ENCODE results near the gene WWC1.

The WWC1 gene

GRCh38 chr5:168261227-168261571, 30.2 kb upstream of the WWC1 start:
- TF ChIP-seq MYC (IDR thresholded peaks at IDR 0.05; ENCODE audit: low read depth, low read length) (no peak), MAX (IDR thresholded peaks at IDR 0.05; ENCODE audit: low read depth, low read length) (no peak), CTCF (IDR thresholded peaks at IDR 0.05; ENCODE audit: low read depth, low read length) (no peak), POLR2A (IDR thresholded peaks at IDR 0.05; ENCODE audit: extremely low read depth, insufficient read length) (no peak)
- DNase-seq (ENCODE audit: low read depth), result no peak
- no peak overlapping the region for H3K4me3 ChIP-seq (ENCODE audit: low read depth, low read length)

- no peak for DNase-seq (ENCODE audit: low read depth)
- H3K4me3 ChIP-seq (ENCODE audit: low read depth, low read length), result no peak overlapping the region
- TF ChIP-seq POLR2A (IDR thresholded peaks at IDR 0.05; ENCODE audit: extremely low read depth, insufficient read length), result no peak
- no peak for TF ChIP-seq MYC (IDR thresholded peaks at IDR 0.05; ENCODE audit: low read depth, low read length)
- no peak for TF ChIP-seq MAX (IDR thresholded peaks at IDR 0.05; ENCODE audit: low read depth, low read length)
Observed at GRCh38 chr5:168262042-168262743, 29.3 kb upstream of the WWC1 start.

GRCh38 chr5:168263121-168263520, 28.3 kb upstream of the WWC1 start:
- DNase-seq (ENCODE audit: low read depth), result no peak
- TF ChIP-seq MYC (IDR thresholded peaks at IDR 0.05; ENCODE audit: low read depth, low read length) (no peak), MAX (IDR thresholded peaks at IDR 0.05; ENCODE audit: low read depth, low read length) (no peak), POLR2A (IDR thresholded peaks at IDR 0.05; ENCODE audit: extremely low read depth, insufficient read length) (no peak), CTCF (IDR thresholded peaks at IDR 0.05; ENCODE audit: low read depth, low read length) (no peak)

GRCh38 chr5:168266016-168266415, 25.4 kb upstream of the WWC1 start:
- TF ChIP-seq MAX (IDR thresholded peaks at IDR 0.05; ENCODE audit: low read depth, low read length) (no peak), MYC (IDR thresholded peaks at IDR 0.05; ENCODE audit: low read depth, low read length) (no peak), POLR2A (IDR thresholded peaks at IDR 0.05; ENCODE audit: extremely low read depth, insufficient read length) (no peak), CTCF (IDR thresholded peaks at IDR 0.05; ENCODE audit: low read depth, low read length) (no peak)
- no peak for DNase-seq (ENCODE audit: low read depth)
- H3K4me3 ChIP-seq (ENCODE audit: low read depth, low read length), result no peak overlapping the region

More at GRCh38 chr5:168263121-168263520, 28.3 kb upstream of the WWC1 start:
- no peak overlapping the region for H3K4me3 ChIP-seq (ENCODE audit: low read depth, low read length)

- DNase-seq (ENCODE audit: low read depth), result peak; percentile 82
- H3K4me3 ChIP-seq (ENCODE audit: low read depth, low read length), result no peak overlapping the region
- TF ChIP-seq CTCF (IDR thresholded peaks at IDR 0.05; ENCODE audit: low read depth, low read length) (peak; percentile 63), POLR2A (IDR thresholded peaks at IDR 0.05; ENCODE audit: extremely low read depth, insufficient read length) (no peak), MYC (IDR thresholded peaks at IDR 0.05; ENCODE audit: low read depth, low read length) (no peak), MAX (IDR thresholded peaks at IDR 0.05; ENCODE audit: low read depth, low read length) (peak; percentile 54)
Observed at GRCh38 chr5:168268949-168269936, 22.2 kb upstream of the WWC1 start.
